CD14-positive monocyte (primary cell): ENCODE results near the gene SIGLEC5. TPM values are rescaled to one million over a fixed set of nuclear protein-coding genes. Genes with fewer than 3 reads are reported as not detected.

ENCODE experiments used
- DNase-seq, 3 donors: peaks; one replicate each; pipeline ENCODE4 v3.0.0-alpha.2; 2011 to 2022
- H2AFZ ChIP-seq: 2 replicates; pipeline ENCODE4 v1.6.0; 2012; ENCODE audit warnings: mild to moderate bottlenecking, low read depth, low read length, inconsistent platforms; ENCODE audit not compliant: insufficient read depth, poor library complexity, severe bottlenecking
- H3K27ac ChIP-seq, 2 donors: 1 replicate in 1 of 2; 2 replicates in 1 of 2; pipeline ENCODE4 v1.5.1; 2012 to 2013; ENCODE audit warnings: low read length in 2 of 2, control low read depth in 1 of 2, inconsistent platforms in 1 of 2, low read depth in 1 of 2, mild to moderate bottlenecking in 1 of 2
- H3K27me3 ChIP-seq, 2 donors: one replicate each; pipeline versions ENCODE4 v1.6.0 to v1.6.1; 2011 to 2013; ENCODE audit warnings: low read length in 2 of 2; ENCODE audit not compliant: control insufficient read depth in 2 of 2, insufficient read depth in 2 of 2
- H3K36me3 ChIP-seq, 2 donors: replicated peaks in 1 of 2; 1 replicate in 1 of 2; 2 replicates in 1 of 2; pipeline versions ENCODE4 v1.5.1 to v1.6.1; 2012 to 2013; ENCODE audit warnings: low read length in 2 of 2, control low read depth in 1 of 2, inconsistent platforms in 1 of 2, mild to moderate bottlenecking in 1 of 2; ENCODE audit not compliant: insufficient read depth in 2 of 2, control insufficient read depth in 1 of 2
- H3K4me1 ChIP-seq, 2 donors: 1 replicate in 1 of 2; 2 replicates in 1 of 2; pipeline versions ENCODE4 v1.5.1 to v1.6.1; 2012 to 2013; ENCODE audit warnings: low read length in 2 of 2, control low read depth in 1 of 2, inconsistent platforms in 1 of 2, mild to moderate bottlenecking in 1 of 2, moderate library complexity in 1 of 2; ENCODE audit not compliant: insufficient read depth in 2 of 2, control insufficient read depth in 1 of 2
- H3K4me2 ChIP-seq: replicated peaks from 2 replicates; pipeline ENCODE3; 2012; ENCODE audit warnings: low read length, moderate library complexity, mild to moderate bottlenecking; ENCODE audit not compliant: poor library complexity, severe bottlenecking; ENCODE audit errors: extremely low read depth
- H3K4me3 ChIP-seq, 3 experiments: fragments of 200-600 bp in 1 of 3; sonication (generic) in 1 of 3; replicated peaks in 1 of 3; 1 replicate in 2 of 3; 2 replicates in 1 of 3; pipeline ENCODE4 v1.5.1; 2011 to 2013; ENCODE audit warnings: low read length in 3 of 3, mild to moderate bottlenecking in 3 of 3, control low read depth in 2 of 3, low read depth in 2 of 3, inconsistent platforms in 1 of 3, moderate library complexity in 1 of 3
- H3K79me2 ChIP-seq: 2 replicates; pipeline ENCODE4 v1.6.0; 2012; ENCODE audit warnings: mild to moderate bottlenecking, control low read depth, inconsistent platforms, low read length, moderate library complexity; ENCODE audit not compliant: insufficient read depth
- H3K9ac ChIP-seq: 2 replicates; pipeline ENCODE4 v1.6.0; 2017; ENCODE audit warnings: low read length, mild to moderate bottlenecking; ENCODE audit not compliant: insufficient read depth, poor library complexity, severe bottlenecking
- H3K9me3 ChIP-seq, 2 donors: replicated peaks in 1 of 2; 1 replicate in 1 of 2; 2 replicates in 1 of 2; pipeline versions ENCODE4 v1.5.1 to v1.6.1; 2012 to 2013; ENCODE audit warnings: low read length in 2 of 2, control low read depth in 1 of 2; ENCODE audit not compliant: control insufficient read depth in 1 of 2, insufficient read depth in 1 of 2
- H4K20me1 ChIP-seq: 2 replicates; pipeline ENCODE4 v1.6.0; 2012; ENCODE audit warnings: mild to moderate bottlenecking, low read length, control low read depth, moderate library complexity; ENCODE audit not compliant: insufficient read depth
- H3K27ac Mint-ChIP-seq, 7 donors: one replicate each; pipeline ENCODE4 v1.8.0; 2020; ENCODE audit warnings: mild to moderate bottlenecking in 7 of 7, mixed read lengths in 7 of 7, moderate library complexity in 6 of 7, inconsistent platforms in 2 of 7
- H3K27me3 Mint-ChIP-seq, 3 donors: one replicate each; pipeline ENCODE4 v1.8.0; 2021 to 2022; ENCODE audit warnings: low read depth in 3 of 3, mild to moderate bottlenecking in 3 of 3, mixed read lengths in 3 of 3, moderate library complexity in 3 of 3, inconsistent platforms in 1 of 3
- H3K36me3 Mint-ChIP-seq, 2 donors: one replicate each; pipeline ENCODE4 v1.8.0; 2020; ENCODE audit warnings: mixed read lengths in 2 of 2, inconsistent platforms in 1 of 2, mild to moderate bottlenecking in 1 of 2
- H3K4me1 Mint-ChIP-seq: one replicate; pipeline ENCODE4 v1.8.0; 2020; ENCODE audit warnings: mild to moderate bottlenecking, mixed read lengths
- H3K4me3 Mint-ChIP-seq, 2 donors: one replicate each; pipeline ENCODE4 v1.8.0; 2020; ENCODE audit warnings: mild to moderate bottlenecking in 2 of 2, mixed read lengths in 2 of 2, moderate library complexity in 1 of 2
- H3K9me3 Mint-ChIP-seq, 7 donors: one replicate each; pipeline ENCODE4 v1.8.0; 2020 to 2022; ENCODE audit warnings: mixed read lengths in 7 of 7, mild to moderate bottlenecking in 6 of 7, moderate library complexity in 6 of 7, inconsistent platforms in 2 of 7
- CTCF ChIP-seq: fragments of 200-600 bp; IDR thresholded peaks from one replicate; pipeline ENCODE4 v1.8.0; 2022; ENCODE audit warnings: antibody characterized with exemption, mild to moderate bottlenecking
- WGBS: methylation state at CpG from one replicate; pipeline ENCODE4 v1.1.5; 2013; ENCODE audit warnings: missing lambda C conversion rate; ENCODE audit not compliant: insufficient coverage; 5-methylcytosine and 5-hydroxymethylcytosine counted together
- intact Hi-C, 2 donors: fragments of 100-400 bp; cut with micrococcal nuclease; formaldehyde crosslinking; loops; one replicate each; pipeline versions ENCODE4 v1.15.0 to v1.15.1; 2023
- polyA plus RNA-seq, 3 donors: library from polyadenylated mRNA; depleted of rRNA in 1 of 3; unstranded in 2 of 3; stranded (reverse) in 1 of 3; fragments of 300-500 nt in 2 of 3; fragments of >200 nt in 1 of 3; fragmentation: Illumina TruSeq in 2 of 3; gene quantifications; 1 replicate in 2 of 3; 2 replicates in 1 of 3; pipeline ENCODE4 v1.2.3, GENCODE V29; 2012 to 2021

The SIGLEC5 gene
- polyA plus RNA-seq, 3 donors = 10.2 to 12.6 TPM; not detected in 1

- Histone ChIP-seq H3K36me3 (peaks cover 50 to 69% of the 10 kb centered on the region in 2 donors), H3K27ac (peak overlapping the region in 1 of 2 donors; percentile 10), H3K9me3 (no peaks in the 10 kb centered on the region), H3K79me2 (peaks cover 58% of the 10 kb centered on the region), H3K27me3 (no peaks in the 10 kb centered on the region), H3K4me2 (peak overlapping the region; percentile 72), H3K9ac (peak overlapping the region; percentile 4), H2AFZ (no peak overlapping the region), H3K4me3 (peak overlapping the region in 1 of 3 experiments; percentile 64), H4K20me1 (peaks cover 66% of the 10 kb centered on the region), H3K4me1 (peaks cover 48 to 65% of the 10 kb centered on the region in 2 donors)
- peak in 1 of 3 donors; percentile 0 for DNase-seq
- H3K27me3 Mint-ChIP-seq = peaks cover 0 to 4% (median 0%) of the 10 kb centered on the region in 3 donors
- intact Hi-C loops = no loop called here
- no peak for TF ChIP-seq CTCF
- WGBS = no CpG with 5 or more reads among the region's 2 CpGs
- H3K9me3 Mint-ChIP-seq = peaks cover 0 to 2% (median 0%) of the 10 kb centered on the region in 7 donors
- H3K36me3 Mint-ChIP-seq = peaks cover 58 to 75% of the 10 kb centered on the region in 2 donors
- H3K4me3 Mint-ChIP-seq = peak overlapping the region; percentile 1 to 59
- H3K4me1 Mint-ChIP-seq = peaks cover 63% of the 10 kb centered on the region
- peak overlapping the region in 3 of 7 donors; percentile 16 to 38 (median 27) for H3K27ac Mint-ChIP-seq
Observed at GRCh38 chr19:51626675-51627074, 3.5 kb downstream of the SIGLEC5 start.

GRCh38 chr19:51621178-51621577 is 9.0 kb downstream of the SIGLEC5 start:
- peak overlapping the region; percentile 2 for H3K4me2 ChIP-seq
- no peak overlapping the region for H3K9ac ChIP-seq
- DNase-seq = peak; percentile 70 to 87 (median 86)
- Mint-ChIP-seq H3K4me3 (no peak overlapping the region), H3K27me3 (peaks cover 0 to 3% (median 0%) of the 10 kb centered on the region in 3 donors), H3K9me3 (peaks cover 0 to 2% (median 0%) of the 10 kb centered on the region in 7 donors), H3K27ac (peak overlapping the region in 6 of 7 donors; percentile 5 to 78 (median 61)), H3K4me1 (peaks cover 44% of the 10 kb centered on the region), H3K36me3 (peaks cover 51 to 83% of the 10 kb centered on the region in 2 donors)
- H3K36me3 ChIP-seq = peaks cover 53 to 75% of the 10 kb centered on the region in 2 donors
- H4K20me1 ChIP-seq = peaks cover 84% of the 10 kb centered on the region
- no peak for TF ChIP-seq CTCF
- H3K79me2 ChIP-seq = peaks cover 34% of the 10 kb centered on the region
- intact Hi-C loops = no loop called here
- no CpG with 5 or more reads among the region's 2 CpGs for WGBS
- peak overlapping the region in 1 of 2 donors; percentile 50 for H3K27ac ChIP-seq
- H3K4me1 ChIP-seq = peaks cover 25 to 47% of the 10 kb centered on the region in 2 donors
- no peaks in the 10 kb centered on the region for H3K27me3 ChIP-seq
- peak overlapping the region in 1 of 3 experiments; percentile 6 for H3K4me3 ChIP-seq
- H3K9me3 ChIP-seq = no peaks in the 10 kb centered on the region
- H2AFZ ChIP-seq = no peak overlapping the region
